GM21717 (cell line): ENCODE results near the gene DDB1.

Source experiments
- ATAC-seq: cut with Tn5 transposase; IDR thresholded peaks from one replicate; pipeline ENCODE4 v1.9.1; 2021; ENCODE audit warnings: mild to moderate bottlenecking, moderate library complexity; ENCODE audit not compliant: unreplicated experiment

Gene DDB1

DNA sequence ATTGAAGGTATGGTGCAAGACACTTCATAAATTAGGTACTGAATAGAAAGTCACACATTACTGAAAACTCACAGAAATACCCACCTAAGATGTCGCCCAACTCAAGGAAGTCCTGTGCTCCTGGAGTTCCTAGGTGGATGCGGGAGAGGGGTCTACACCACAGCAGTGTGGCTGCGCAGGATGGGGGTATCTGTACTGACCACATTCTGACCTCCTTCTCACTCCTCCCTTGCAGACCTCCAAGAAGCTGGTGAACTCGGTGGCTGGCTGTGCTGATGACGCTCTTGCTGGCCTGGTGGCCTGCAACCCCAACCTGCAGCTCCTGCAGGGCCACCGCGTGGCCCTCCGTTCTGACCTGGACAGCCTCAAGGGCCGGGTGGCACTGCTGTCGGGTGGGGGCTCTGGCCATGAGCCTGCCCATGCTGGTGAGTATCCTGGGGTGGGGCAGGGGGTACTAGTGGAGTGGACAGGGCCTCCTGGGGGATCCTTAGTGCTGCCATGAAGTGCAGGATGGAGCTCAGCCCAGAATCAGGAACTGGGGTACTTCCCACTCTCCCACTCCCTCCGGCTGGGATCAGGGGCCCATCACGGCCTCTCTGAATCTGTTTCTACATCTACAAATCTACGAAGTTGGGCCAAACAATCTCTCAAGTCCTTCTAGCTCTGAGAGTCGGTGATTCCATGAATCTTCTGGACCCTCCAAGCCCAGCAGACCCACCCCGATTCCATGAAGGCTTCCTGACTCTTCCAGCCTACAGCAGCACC lies 5.0 kb upstream of the DDB1 start:
- no peak for ATAC-seq

DNA sequence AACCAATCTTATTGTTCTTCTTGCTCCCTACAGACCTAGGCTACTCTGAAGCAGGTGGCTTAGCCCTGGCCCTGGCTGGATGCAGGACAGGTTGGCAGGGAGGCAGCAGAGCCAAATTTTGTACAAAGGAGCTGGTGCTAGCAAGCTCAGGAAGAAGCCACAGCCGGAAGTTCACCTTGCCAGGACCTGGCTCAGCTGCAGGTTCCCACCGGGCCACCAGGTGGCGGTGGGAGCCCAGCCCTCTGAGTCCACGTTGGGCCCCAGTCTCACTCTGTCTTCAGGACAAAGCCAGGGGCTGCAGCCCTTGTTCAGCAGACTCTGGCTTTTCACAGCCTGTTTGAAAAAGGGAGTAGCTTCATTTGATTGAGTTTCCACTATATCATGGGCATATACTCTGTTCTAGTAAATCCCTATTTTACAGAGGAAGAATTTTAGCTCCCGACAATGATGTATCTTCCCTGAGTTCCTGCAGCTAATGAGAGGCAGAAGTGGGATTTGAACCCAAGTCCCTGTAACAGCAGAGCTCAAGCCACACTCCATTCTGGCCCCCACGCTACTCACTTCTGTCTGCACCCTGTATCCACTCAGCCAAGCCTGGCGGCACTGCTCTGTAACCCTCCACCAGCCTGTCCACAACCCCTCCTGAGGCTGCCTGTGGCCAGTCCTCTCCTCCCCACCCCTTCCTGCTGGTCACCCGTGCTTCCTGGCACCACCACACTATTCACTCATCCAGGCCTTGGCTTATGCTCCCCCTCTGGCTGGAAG lies 3.4 kb upstream of the DDB1 start:
- ATAC-seq: peak; percentile 48

DNA sequence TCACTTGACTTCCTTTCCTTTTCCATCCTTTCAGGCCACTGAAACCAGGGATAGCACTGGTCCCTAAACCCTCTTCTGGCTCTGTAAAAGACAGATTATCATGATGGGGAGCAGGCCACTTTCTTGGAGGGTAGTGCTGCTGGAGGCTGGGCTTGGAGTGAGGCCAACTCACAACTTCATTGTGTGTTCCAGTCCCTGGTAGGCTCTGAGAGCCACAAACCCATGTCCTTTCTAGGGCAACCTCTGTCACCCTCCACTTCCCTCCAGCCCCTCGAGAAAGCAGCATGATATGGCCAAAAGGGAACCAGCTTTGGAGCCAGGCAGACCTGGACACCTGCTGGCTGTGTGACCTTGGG lies 2.4 kb upstream of the DDB1 start:
- no peak for ATAC-seq

DNA sequence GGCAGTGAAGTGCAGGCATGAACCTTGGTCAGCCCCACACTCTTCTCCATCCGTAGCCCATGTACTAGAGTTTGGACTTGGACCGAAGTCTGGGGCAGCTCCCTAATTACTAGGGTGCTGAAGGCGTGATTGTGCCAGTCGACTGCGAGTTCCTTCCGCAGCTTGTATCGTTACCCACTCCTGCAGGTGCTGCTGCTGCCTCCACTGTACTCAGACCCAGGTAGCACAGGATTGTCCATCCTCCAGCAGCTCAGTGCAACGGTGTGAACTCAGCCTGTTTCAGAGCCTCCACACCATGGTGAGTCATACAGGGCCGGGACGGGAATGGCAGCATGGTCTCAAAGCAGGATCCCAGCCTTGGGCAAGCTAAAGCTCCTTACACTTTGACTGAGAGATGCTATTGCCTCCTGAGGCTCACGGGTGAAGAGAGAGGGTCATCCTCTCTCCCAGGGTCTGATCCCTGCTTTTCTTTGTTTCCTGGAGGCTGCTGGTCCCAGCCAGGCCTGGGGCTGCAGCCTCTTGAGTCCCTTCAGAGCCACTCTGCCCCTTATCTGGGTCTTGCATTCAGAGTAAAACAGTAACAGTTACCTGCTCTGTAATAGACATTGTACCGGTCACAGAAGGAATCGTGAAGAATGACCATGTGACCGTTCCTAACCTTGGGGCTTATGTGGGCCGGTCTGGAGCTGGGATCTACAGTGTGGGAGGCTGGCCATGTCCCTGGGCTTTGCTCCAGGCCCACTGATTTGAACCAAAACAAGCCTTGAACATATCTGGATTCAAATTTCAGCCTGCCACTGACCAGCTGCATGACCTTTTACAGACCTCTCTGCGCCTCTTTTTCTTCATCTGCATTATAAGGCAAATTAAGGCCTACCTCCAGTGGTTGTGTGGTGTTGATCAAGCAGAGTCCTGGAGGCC lies 1.8 kb upstream of the DDB1 start:
- no peak for ATAC-seq

DNA sequence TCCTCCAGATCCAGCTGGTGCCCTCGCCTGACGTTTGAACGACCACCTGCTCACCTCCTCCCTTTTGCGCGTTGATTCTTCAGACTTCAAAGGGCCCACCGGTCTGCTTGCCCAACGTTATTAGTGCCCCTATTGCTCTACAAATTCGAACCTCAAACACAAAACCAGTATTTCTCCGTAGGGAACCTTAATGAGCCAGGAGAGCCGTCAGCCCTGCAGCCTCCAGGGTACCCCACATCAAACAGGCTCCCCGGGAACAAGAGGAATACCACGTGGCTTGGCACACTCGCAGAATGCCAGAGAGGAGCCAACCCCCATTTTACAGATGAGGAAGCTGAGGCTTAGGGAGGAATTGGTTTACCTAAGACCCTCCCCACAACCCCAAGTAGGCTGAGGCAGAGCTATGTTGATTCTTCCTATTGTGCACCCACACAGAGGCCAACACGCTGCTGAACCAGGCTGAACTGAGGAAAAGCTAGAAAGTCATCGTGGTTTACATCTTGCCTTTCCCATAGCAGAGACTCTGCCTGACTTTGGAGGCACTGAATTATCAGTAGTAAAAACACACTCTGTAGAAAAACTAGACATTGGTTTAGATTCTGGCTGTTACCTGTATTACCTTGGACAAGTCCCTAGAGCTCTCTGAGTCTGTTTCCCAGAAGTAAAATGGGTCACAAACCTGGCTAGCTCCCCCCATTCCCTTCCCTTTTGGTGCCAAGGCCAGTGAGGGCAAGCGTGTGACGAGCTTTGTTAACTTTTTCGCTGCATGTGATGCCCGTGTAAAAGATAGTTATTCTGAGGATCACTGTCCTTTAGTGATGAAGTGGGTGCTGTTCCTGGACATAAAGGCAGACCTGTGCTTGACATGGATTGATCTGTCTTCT lies 887 bp upstream of the DDB1 start:
- peak; percentile 6 for ATAC-seq

DNA sequence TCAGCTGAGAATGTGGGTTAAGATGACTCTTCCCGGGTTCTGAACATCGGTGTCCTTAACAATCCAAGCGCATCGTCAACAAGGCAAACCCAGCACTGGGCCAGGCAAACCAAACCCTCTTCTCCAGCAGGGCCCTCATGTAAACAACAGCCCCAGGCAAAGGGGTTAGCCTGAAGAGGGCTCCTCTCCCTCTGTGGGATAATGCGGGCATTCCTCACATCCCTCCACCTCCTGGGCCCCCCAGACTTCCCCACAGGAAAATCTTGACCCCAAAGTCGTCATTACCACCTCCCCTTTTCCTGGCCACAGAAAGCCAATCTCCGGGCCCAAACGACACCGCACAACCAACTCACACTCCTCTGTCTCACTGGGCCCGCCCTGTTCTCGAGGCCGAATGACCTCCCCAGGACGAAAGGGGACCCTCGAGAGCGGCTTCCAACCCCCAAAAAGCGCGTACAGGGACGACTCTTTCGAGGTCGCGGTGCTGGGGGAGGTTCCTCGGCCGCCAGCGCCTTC lies 566 bp downstream of the DDB1 start:
- peak; percentile 3 for ATAC-seq

DNA sequence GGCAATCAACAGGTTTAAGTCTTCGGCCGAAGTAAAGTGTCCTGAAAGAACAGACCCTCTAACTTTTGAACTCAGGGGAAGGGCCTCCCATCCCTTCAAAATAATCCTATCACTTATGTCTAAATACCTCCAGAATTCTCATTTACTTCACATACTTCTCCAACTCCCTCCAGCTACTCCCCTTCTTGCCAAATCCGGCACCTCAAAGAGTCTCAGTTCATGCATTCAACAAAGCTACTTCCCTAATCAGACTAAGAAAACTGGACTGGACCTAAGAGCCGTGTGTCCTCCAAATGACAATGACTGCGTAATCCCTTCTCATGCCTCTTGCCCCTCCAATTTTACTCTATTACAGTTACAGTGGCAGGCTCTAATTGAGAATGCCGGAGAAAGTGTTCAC lies 1.3 kb downstream of the DDB1 start:
- no peak for ATAC-seq

DNA sequence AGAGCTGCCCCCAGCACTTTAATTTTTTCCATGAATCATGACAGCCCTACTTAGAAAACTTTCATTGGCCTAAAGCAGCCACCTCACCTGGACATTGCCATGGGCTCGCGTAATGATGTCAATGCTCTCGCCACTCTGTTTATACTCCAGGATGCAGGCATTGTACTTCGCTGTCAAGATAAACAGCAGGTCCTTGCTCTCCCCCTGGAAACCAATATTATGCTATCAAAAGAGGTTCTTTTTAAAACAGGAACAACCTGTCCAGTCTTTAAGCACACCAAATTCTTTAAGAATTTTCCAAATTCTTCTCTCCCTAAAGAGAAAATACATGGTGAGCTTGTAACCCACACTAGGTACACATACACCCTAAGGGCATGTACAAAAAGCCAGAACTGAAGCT lies 3.0 kb downstream of the DDB1 start:
- no peak for ATAC-seq

DNA sequence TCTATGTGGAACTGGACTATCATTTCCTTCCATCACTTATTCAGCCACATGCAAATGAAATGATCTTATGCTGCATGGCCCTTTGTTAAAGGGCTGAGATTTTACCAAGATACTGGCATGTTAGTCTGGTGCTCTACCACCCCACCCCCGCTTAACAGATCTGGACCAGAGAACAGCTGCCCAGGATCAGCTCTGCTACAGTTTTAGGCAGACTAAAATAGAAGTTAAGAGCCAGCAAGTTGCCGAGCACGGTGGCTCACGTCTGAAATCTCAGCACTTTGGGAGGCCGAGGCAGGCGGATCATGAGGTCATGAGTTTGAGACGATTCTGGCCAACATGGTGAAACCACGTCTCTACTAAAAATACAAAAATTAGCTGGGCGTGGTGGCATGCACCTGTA lies 4.6 kb downstream of the DDB1 start:
- no peak for ATAC-seq

DNA sequence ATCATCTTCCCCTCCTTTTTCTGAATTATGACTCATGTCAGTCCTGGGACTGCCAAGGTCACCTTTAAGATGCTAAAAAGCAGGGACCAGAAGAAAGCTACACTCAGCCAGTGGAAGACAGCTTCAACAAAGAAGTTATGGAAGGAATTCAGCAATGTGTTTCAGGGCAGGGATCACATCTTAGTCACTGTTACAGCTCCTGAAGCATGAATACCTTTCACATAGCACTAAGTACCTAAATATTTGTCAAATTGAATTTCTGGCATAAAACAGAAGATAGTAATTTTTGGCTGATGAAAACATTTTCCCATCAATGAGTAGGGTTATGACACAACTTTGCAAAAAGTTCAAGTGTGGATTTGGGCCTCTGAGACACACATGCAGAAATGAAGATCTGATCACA lies 5.2 kb downstream of the DDB1 start:
- ATAC-seq: no peak

DNA sequence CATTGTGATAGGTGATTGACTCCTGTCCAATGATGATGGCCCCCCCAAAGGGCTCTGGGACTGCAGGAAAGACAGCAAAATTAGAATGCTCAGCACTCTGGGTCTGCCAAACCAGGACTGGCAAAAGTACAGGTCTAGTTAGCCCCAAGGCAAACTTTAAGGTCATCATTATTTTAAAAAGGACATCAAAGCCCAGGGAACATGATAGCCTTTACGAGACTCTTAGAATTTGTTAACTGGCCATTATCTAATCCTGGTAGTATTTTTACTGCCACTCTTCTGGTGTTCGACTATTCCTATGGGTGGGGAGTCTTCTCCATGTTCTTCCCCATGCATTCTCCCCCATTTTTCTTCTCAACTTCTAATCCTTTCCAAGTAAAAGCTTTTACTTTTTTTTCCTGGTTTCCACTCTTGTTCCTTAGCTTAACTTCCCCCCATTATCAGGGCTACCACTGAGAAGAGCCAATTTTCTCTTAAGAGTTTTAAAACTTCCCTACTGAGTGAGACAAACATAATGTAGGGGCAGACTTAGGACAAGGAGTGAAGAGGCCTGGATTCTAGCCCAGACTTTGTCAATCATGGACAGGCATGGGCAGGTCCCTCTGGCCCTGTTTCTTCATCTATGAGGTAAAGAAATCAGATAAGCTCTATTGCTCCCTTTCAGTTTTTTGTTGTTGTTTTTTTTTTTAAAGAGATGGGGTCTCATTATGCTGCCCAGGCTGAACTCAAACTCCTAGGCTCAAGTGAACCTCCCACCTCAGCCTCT lies 7.1 kb downstream of the DDB1 start:
- ATAC-seq: no peak

DNA sequence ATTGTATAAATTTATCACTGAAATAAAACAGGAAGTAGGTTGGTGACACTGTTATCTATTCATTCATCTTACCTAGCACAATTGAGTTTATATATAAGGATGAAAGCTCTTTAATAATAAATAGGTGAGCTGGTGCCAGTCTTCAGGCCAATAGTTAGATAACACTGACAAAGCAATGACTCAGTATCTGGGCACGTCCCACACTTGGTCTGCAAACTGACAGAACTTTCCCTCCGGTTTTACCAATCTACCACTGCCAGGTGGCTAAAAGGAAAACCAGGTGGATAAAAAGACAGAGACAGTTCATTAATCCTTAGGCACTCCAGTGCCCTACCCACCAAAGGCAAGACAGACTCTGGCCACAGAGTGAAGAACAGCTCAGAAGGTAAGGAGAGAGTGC lies 17.6 kb downstream of the DDB1 start:
- no peak for ATAC-seq

DNA sequence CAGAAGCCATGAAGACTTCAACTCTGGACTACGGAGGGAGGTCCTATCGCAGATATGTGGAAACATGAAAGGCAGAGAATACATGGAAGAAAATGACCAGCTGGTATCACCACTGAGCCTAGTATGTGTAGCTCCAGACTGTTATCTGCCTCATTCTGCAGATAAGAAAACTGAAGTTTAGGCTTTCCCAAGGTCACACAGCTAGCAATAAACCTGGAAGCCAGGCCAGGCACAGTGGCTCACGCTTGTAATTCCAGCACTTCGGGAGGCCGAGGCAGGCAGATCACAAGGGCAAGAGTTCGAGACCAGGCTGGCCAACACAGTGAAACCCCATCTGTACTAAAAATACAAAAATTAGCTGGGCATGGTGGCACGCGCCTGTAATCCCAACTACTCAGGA lies 22.2 kb downstream of the DDB1 start:
- no peak for ATAC-seq

DNA sequence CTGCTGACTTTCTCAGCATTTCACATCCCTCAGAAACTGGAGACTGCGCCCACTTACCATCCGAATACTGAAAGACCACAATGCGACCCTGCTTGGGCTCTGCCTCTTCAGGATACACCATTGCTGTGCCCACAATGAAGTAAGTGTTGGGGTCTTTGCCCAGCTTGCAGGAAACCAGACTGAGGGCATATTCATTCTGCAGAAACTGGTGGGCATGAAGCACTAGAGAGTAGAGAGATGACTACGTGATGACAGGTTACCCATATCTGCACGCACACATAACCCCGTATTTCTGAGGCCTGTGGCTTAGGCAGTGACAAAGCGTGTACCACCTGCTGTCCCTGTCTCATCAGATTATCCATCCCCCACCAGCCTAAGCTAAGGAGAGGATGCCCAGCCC lies 23.2 kb downstream of the DDB1 start:
- ATAC-seq: no peak

DNA sequence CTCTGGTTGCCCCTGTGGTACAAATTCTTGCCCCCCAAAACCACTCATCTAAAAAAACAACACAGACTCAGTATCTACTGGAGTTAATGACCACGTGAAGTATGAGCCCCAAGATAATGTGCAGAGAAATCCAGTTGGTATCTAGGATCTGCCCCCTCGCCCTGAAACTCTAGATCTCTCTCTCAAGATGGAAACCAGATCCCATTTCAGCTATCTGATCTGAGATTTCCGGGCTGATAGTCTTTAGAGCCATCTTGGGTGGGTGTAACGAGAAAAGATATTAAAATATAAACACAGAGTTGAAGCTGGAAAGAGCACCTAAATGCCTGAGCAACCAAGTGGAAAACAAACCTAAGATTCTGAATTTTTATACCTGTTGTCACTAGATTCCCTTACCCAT lies 23.8 kb downstream of the DDB1 start:
- ATAC-seq: no peak

DNA sequence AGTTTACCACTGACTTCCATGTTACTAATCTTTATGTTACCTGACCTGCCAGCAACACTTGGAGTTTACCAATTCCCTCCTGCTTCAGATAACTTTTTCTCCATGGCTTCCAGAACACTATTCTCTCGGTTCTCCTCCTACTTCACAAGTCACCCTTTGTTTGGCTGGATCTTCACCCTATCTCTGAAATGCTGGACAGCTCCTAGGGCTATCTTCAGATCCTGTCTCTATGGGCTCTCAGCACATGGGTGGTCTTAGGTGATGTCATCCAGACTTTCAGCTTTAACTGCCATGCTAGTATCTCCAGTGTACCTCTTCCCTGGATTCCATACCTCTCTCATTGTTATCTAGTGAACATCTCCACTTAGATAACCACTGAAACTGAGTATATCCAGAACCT lies 25.6 kb downstream of the DDB1 start:
- no peak for ATAC-seq

DNA sequence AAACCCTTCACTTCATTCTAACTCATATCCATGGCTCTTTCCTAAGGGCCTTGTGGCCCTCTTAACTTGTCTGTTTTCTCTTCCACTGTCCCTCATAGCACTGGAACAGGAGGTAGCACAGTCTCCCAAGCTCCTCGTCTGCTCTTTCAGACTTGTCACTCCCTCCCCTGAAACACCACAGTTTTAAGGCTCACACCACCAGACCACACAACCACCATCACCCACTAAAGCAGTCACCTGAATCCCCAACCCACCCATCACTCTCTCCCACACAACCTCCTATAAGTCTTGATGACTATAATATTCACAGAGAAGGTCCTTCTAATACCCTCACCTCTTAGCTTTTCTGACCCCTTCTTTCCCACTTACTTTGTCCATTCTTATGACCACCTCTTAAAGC lies 26.7 kb downstream of the DDB1 start:
- ATAC-seq: no peak

DNA sequence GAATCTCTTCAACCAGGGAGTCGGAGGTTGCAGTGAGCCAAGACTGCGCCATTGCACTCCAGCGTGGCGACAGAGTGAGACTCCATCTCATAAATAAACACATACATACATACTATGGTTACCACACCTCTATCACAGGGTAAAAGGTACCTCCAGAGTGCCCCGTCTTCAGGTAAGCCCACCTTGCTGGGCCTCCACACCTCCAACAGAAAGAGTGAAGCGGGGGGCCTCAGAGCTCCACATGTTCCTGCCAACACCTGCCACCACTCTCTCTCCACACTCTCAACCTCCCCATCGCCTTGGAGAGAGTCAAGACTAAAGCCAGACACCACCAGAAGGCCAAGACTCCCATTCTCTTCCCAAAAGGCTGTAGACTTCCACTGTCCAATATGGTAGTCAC lies 27.5 kb downstream of the DDB1 start:
- no peak for ATAC-seq

DNA sequence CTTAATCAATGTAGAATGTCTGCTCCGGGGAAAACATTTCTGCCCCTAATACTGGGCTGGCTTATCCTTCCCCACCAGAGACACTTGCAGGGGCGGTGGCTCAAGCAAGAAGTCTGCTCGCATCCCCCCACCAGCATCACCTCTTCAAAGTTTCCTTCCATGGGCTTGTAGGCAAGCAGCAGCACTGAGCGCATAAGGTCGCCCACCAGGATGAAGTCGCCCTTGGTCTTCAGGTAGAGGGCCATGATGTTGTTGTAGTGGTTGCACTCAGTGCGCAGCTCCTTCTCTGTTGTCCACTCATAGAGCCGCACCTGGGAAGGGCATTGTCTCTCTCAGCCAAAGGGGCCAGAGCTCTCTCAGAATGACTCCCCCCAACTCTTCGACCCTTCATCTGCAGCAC lies 29.2 kb downstream of the DDB1 start:
- ATAC-seq: no peak

DNA sequence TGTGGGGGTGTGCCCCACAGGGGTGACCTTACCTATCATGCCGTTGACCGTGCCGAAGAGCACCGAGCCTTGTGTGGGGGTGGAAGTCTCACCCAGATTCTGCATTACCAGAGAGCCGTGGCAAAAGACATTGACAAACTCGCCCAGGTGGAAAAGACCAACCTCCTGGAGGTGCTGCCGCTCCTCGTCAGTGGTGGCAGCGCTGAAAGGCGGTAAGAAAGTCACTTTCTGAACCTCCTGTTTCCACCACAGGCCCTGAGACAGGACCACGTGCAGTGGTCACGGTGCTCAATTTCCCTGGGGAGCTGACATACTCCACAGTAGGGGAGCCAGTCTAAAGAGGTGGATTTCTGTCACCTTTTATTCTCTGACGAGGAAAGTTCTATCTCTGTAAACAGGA lies 30.4 kb downstream of the DDB1 start:
- ATAC-seq: no peak
